GM21737 (cell line): ENCODE results near the gene ZNF519.

Experiments used
- ATAC-seq: cut with Tn5 transposase; IDR thresholded peaks from one replicate; pipeline ENCODE4 v1.9.1; 2021; ENCODE audit warnings: mild to moderate bottlenecking, moderate library complexity; ENCODE audit not compliant: unreplicated experiment

The ZNF519 gene

GRCh38 chr18:14100503-14101286 lies 31.5 kb downstream of the ZNF519 start:
- no peak for ATAC-seq

- ATAC-seq = no peak
Measured at GRCh38 chr18:14098428-14098827, 33.8 kb downstream of the ZNF519 start.

- no peak for ATAC-seq
Measured at GRCh38 chr18:14097761-14098160, 34.5 kb downstream of the ZNF519 start.

GRCh38 chr18:14093307-14093915 lies 38.8 kb downstream of the ZNF519 start:
- ATAC-seq = no peak

- ATAC-seq = no peak
Measured at GRCh38 chr18:14092625-14093306, 39.5 kb downstream of the ZNF519 start.

- no peak for ATAC-seq
Measured at GRCh38 chr18:14089781-14090180, 42.5 kb downstream of the ZNF519 start.

GRCh38 chr18:14089191-14089590 lies 43.0 kb downstream of the ZNF519 start:
- no peak for ATAC-seq

- ATAC-seq = no peak
Measured at GRCh38 chr18:14086458-14087231, 45.6 kb downstream of the ZNF519 start.

- ATAC-seq = no peak
Measured at GRCh38 chr18:14085770-14086457, 46.3 kb downstream of the ZNF519 start.

GRCh38 chr18:14075196-14075595 lies 57.0 kb downstream of the ZNF519 start:
- ATAC-seq = no peak

GRCh38 chr18:14074187-14074586 lies 58.0 kb downstream of the ZNF519 start:
- ATAC-seq = no peak

- no peak for ATAC-seq
Measured at GRCh38 chr18:14053661-14054060, 78.6 kb downstream of the ZNF519 start.
